Stimulated activated CD8-positive, alpha-beta memory T cell treated with anti-CD3 and anti-CD28 coated beads, Interleukin-12 subunit alpha, Interleukin-12 subunit beta, amount 100 ng/mL, for 4 hours (primary cell): ENCODE data around the gene CNTNAP2.
"Not testable (repeated sequence)": the region's sequence is repeated elsewhere in the genome, so short reads cannot be mapped to it uniquely, and the experiment has no call there.

Experiments
- DNase-seq: peaks from one replicate; pipeline ENCODE4 v3.0.0-alpha.2; 2020; ENCODE audit warnings: low read depth

The CNTNAP2 gene

GRCh38 chr7:148037044-148037443 lies 1920.4 kb downstream of the CNTNAP2 start:
- no peak for DNase-seq

GRCh38 chr7:148041156-148041555 lies 1924.6 kb downstream of the CNTNAP2 start:
- DNase-seq: no peak

- no peak for DNase-seq
Measured at GRCh38 chr7:148042935-148043631, 1926.5 kb downstream of the CNTNAP2 start.

GRCh38 chr7:148044173-148044572 lies 1927.6 kb downstream of the CNTNAP2 start:
- no peak for DNase-seq

- no peak for DNase-seq
Measured at GRCh38 chr7:148045521-148045920, 1928.9 kb downstream of the CNTNAP2 start.

- DNase-seq: no peak
Measured at GRCh38 chr7:148049068-148049467, 1932.5 kb downstream of the CNTNAP2 start.

GRCh38 chr7:148050492-148051158 lies 1934.0 kb downstream of the CNTNAP2 start:
- no peak for DNase-seq

GRCh38 chr7:148056406-148056805 lies 1939.8 kb downstream of the CNTNAP2 start:
- DNase-seq: no peak

GRCh38 chr7:148058092-148058491 lies 1941.5 kb downstream of the CNTNAP2 start:
- DNase-seq: no peak

GRCh38 chr7:148058753-148059152 lies 1942.2 kb downstream of the CNTNAP2 start:
- DNase-seq: no peak

GRCh38 chr7:148060724-148061123 lies 1944.1 kb downstream of the CNTNAP2 start:
- no peak for DNase-seq

GRCh38 chr7:148078111-148078510 lies 1961.5 kb downstream of the CNTNAP2 start:
- DNase-seq: not testable (repeated sequence)

- DNase-seq: no peak
Measured at GRCh38 chr7:148079206-148080080, 1962.8 kb downstream of the CNTNAP2 start.

- DNase-seq: no peak
Measured at GRCh38 chr7:148083448-148083847, 1966.8 kb downstream of the CNTNAP2 start.

GRCh38 chr7:148084138-148084537 lies 1967.5 kb downstream of the CNTNAP2 start:
- DNase-seq: no peak

GRCh38 chr7:148091882-148092281 lies 1975.3 kb downstream of the CNTNAP2 start:
- no peak for DNase-seq

- no peak for DNase-seq
Measured at GRCh38 chr7:148093375-148094166, 1977.0 kb downstream of the CNTNAP2 start.

- no peak for DNase-seq
Measured at GRCh38 chr7:148095066-148095465, 1978.5 kb downstream of the CNTNAP2 start.

GRCh38 chr7:148104136-148104716 lies 1987.6 kb downstream of the CNTNAP2 start:
- DNase-seq: no peak

- no peak for DNase-seq
Measured at GRCh38 chr7:148104924-148105323, 1988.3 kb downstream of the CNTNAP2 start.

GRCh38 chr7:148105853-148106252 lies 1989.3 kb downstream of the CNTNAP2 start:
- no peak for DNase-seq
